Mucosa of rectum (tissue), 2 donors: ENCODE measurements around the gene BCAS3.

Experiments used
- H3K27ac ChIP-seq, 2 donors: one replicate each; pipeline ENCODE4 v1.7.0; 2013; ENCODE audit warnings: inconsistent platforms in 2 of 2, low read depth in 2 of 2, low read length in 2 of 2
- H3K27me3 ChIP-seq, 2 donors: one replicate each; pipeline ENCODE4 v1.7.0; 2013; ENCODE audit warnings: low read length in 2 of 2; ENCODE audit not compliant: control insufficient read depth in 2 of 2, insufficient read depth in 2 of 2
- H3K36me3 ChIP-seq, 2 donors: one replicate each; pipeline ENCODE4 v1.7.0; 2013; ENCODE audit warnings: low read length in 2 of 2; ENCODE audit not compliant: control insufficient read depth in 2 of 2, insufficient read depth in 2 of 2
- H3K4me1 ChIP-seq, 2 donors: one replicate each; pipeline ENCODE4 v1.7.0; 2013; ENCODE audit warnings: low read length in 2 of 2, mild to moderate bottlenecking in 1 of 2; ENCODE audit not compliant: control insufficient read depth in 2 of 2, insufficient read depth in 2 of 2
- H3K4me3 ChIP-seq, 2 donors: one replicate each; pipeline ENCODE4 v1.7.0; 2013; ENCODE audit warnings: low read length in 2 of 2
- H3K9ac ChIP-seq, 2 donors: one replicate each; pipeline ENCODE4 v1.7.0; 2013; ENCODE audit warnings: low read length in 2 of 2, low read depth in 1 of 2, mild to moderate bottlenecking in 1 of 2
- H3K9me3 ChIP-seq, 2 donors: one replicate each; pipeline ENCODE4 v1.7.0; 2013; ENCODE audit warnings: low read length in 2 of 2; ENCODE audit not compliant: control insufficient read depth in 2 of 2
- donor health status: healthy.
- donor health status: Normal muscosa, but diverticular disease.

BCAS3 gene

GRCh38 chr17:61360318-61360943 lies 682.8 kb downstream of the BCAS3 start:
- no peaks in the 10 kb centered on the region for H3K36me3 ChIP-seq
- no peaks in the 10 kb centered on the region for H3K9me3 ChIP-seq
- no peak overlapping the region for H3K27ac ChIP-seq
- H3K9ac ChIP-seq: no peak overlapping the region
- no peaks in the 10 kb centered on the region for H3K4me1 ChIP-seq
- no peaks in the 10 kb centered on the region for H3K27me3 ChIP-seq
- no peak overlapping the region for H3K4me3 ChIP-seq

GRCh38 chr17:61361084-61361483 lies 683.4 kb downstream of the BCAS3 start:
- no peaks in the 10 kb centered on the region for H3K36me3 ChIP-seq
- H3K9me3 ChIP-seq: no peaks in the 10 kb centered on the region
- no peaks in the 10 kb centered on the region for H3K27me3 ChIP-seq
- no peak overlapping the region for H3K27ac ChIP-seq
- no peak overlapping the region for H3K4me3 ChIP-seq
- no peak overlapping the region for H3K9ac ChIP-seq
- no peaks in the 10 kb centered on the region for H3K4me1 ChIP-seq

GRCh38 chr17:61362396-61362795 lies 684.7 kb downstream of the BCAS3 start:
- no peaks in the 10 kb centered on the region for H3K27me3 ChIP-seq
- no peaks in the 10 kb centered on the region for H3K4me1 ChIP-seq
- no peaks in the 10 kb centered on the region for H3K36me3 ChIP-seq
- H3K4me3 ChIP-seq: no peak overlapping the region
- H3K9ac ChIP-seq: no peak overlapping the region
- H3K27ac ChIP-seq: no peak overlapping the region
- H3K9me3 ChIP-seq: no peaks in the 10 kb centered on the region

- Histone ChIP-seq H3K36me3 (no peaks in the 10 kb centered on the region), H3K27ac (no peak overlapping the region)
Observed at GRCh38 chr17:61362852-61363600, 685.4 kb downstream of the BCAS3 start.

GRCh38 chr17:61363601-61364462 lies 686.2 kb downstream of the BCAS3 start:
- Histone ChIP-seq H3K27me3 (no peaks in the 10 kb centered on the region), H3K27ac (no peak overlapping the region), H3K4me3 (no peak overlapping the region), H3K9me3 (no peaks in the 10 kb centered on the region), H3K9ac (no peak overlapping the region), H3K36me3 (no peaks in the 10 kb centered on the region), H3K4me1 (no peaks in the 10 kb centered on the region)

More at GRCh38 chr17:61362852-61363600, 685.4 kb downstream of the BCAS3 start:
- Histone ChIP-seq H3K4me3 (no peak overlapping the region), H3K4me1 (no peaks in the 10 kb centered on the region), H3K9ac (no peak overlapping the region), H3K27me3 (no peaks in the 10 kb centered on the region), H3K9me3 (no peaks in the 10 kb centered on the region)

GRCh38 chr17:61364463-61364846 lies 686.8 kb downstream of the BCAS3 start:
- no peaks in the 10 kb centered on the region for H3K36me3 ChIP-seq
- H3K27me3 ChIP-seq: no peaks in the 10 kb centered on the region
- no peaks in the 10 kb centered on the region for H3K4me1 ChIP-seq
- no peak overlapping the region for H3K9ac ChIP-seq
- no peak overlapping the region for H3K4me3 ChIP-seq
- H3K27ac ChIP-seq: no peak overlapping the region
- no peaks in the 10 kb centered on the region for H3K9me3 ChIP-seq

GRCh38 chr17:61366076-61366714 lies 688.5 kb downstream of the BCAS3 start:
- H3K27ac ChIP-seq: no peak overlapping the region

GRCh38 chr17:61366715-61367413 lies 689.2 kb downstream of the BCAS3 start:
- no peaks in the 10 kb centered on the region for H3K4me1 ChIP-seq
- H3K27me3 ChIP-seq: no peaks in the 10 kb centered on the region
- no peaks in the 10 kb centered on the region for H3K9me3 ChIP-seq
- H3K27ac ChIP-seq: no peak overlapping the region
- H3K9ac ChIP-seq: no peak overlapping the region
- H3K4me3 ChIP-seq: no peak overlapping the region
- no peaks in the 10 kb centered on the region for H3K36me3 ChIP-seq

More at GRCh38 chr17:61366076-61366714, 688.5 kb downstream of the BCAS3 start:
- no peak overlapping the region for H3K4me3 ChIP-seq
- no peaks in the 10 kb centered on the region for H3K9me3 ChIP-seq
- no peak overlapping the region for H3K9ac ChIP-seq
- H3K36me3 ChIP-seq: no peaks in the 10 kb centered on the region
- no peaks in the 10 kb centered on the region for H3K27me3 ChIP-seq
- H3K4me1 ChIP-seq: no peaks in the 10 kb centered on the region

GRCh38 chr17:61368049-61368831 lies 690.6 kb downstream of the BCAS3 start:
- Histone ChIP-seq H3K36me3 (no peaks in the 10 kb centered on the region), H3K4me1 (no peaks in the 10 kb centered on the region), H3K9me3 (no peaks in the 10 kb centered on the region), H3K27me3 (no peaks in the 10 kb centered on the region), H3K4me3 (no peak overlapping the region), H3K9ac (no peak overlapping the region), H3K27ac (no peak overlapping the region)
